ENCODE measurements around the gene DIPK1B. TPM values are rescaled to one million over a fixed set of nuclear protein-coding genes. Genes with fewer than 3 reads are reported as not detected.

Gene DIPK1B
- 152 and 177 TPM in 2 replicates for total RNA-seq

- DNase-seq (ENCODE audit: low read depth, low spot score): no peak
Measured at GRCh38 chr9:136711751-136712689, at the start of gene DIPK1B. Gene DIPK1B (plus strand): TSS chr9:136712572. CDS start chr9:136712666, 94 bp downstream.

GRCh38 chr9:136662656-136663581 lies 49.5 kb upstream of the DIPK1B start, which contains the start of gene EGFL7:
Gene EGFL7 (plus strand): TSS chr9:136662916. CDS start chr9:136668283, 5,367 bp downstream.
- peak; percentile 81 for DNase-seq (ENCODE audit: low read depth, low spot score)

GRCh38 chr9:136664000-136664915 lies 48.1 kb upstream of the DIPK1B start:
- DNase-seq (ENCODE audit: low read depth, low spot score): no peak

GRCh38 chr9:136665111-136665703 lies 47.2 kb upstream of the DIPK1B start:
- DNase-seq (ENCODE audit: low read depth, low spot score): no peak

- DNase-seq (ENCODE audit: low read depth, low spot score): no peak
Measured at GRCh38 chr9:136665704-136666371, 46.5 kb upstream of the DIPK1B start.

- DNase-seq (ENCODE audit: low read depth, low spot score): no peak
Measured at GRCh38 chr9:136666372-136667213, 45.8 kb upstream of the DIPK1B start.

- DNase-seq (ENCODE audit: low read depth, low spot score): no peak
Measured at GRCh38 chr9:136667214-136667939, 45.0 kb upstream of the DIPK1B start.

- DNase-seq (ENCODE audit: low read depth, low spot score): no peak
Measured at GRCh38 chr9:136667940-136668760, 44.2 kb upstream of the DIPK1B start.

GRCh38 chr9:136668983-136669790 lies 43.2 kb upstream of the DIPK1B start:
- no peak for DNase-seq (ENCODE audit: low read depth, low spot score)

GRCh38 chr9:136669791-136670464 lies 42.4 kb upstream of the DIPK1B start:
- no peak for DNase-seq (ENCODE audit: low read depth, low spot score)

GRCh38 chr9:136670576-136671253 lies 41.7 kb upstream of the DIPK1B start:
- no peak for DNase-seq (ENCODE audit: low read depth, low spot score)

- no peak for DNase-seq (ENCODE audit: low read depth, low spot score)
Measured at GRCh38 chr9:136671254-136671614, 41.1 kb upstream of the DIPK1B start.

GRCh38 chr9:136671646-136672430 lies 40.5 kb upstream of the DIPK1B start:
- no peak for DNase-seq (ENCODE audit: low read depth, low spot score)

GRCh38 chr9:136672431-136673087 lies 39.8 kb upstream of the DIPK1B start:
- DNase-seq (ENCODE audit: low read depth, low spot score): no peak

All from pulmonary artery endothelial cell (primary cell).